DOHH2 (cell line): ENCODE results near the gene FASTKD1.

Source experiments
- CTCF ChIP-seq: fragments of 200-600 bp; sonication (generic); IDR thresholded peaks from one replicate; pipeline ENCODE4 v1.5.1; 2014; ENCODE audit warnings: antibody characterized with exemption, mild to moderate bottlenecking, low read depth, low read length; ENCODE audit not compliant: poor library complexity, severe bottlenecking
- EZH2phosphoT487 ChIP-seq: fragments of 200-600 bp; sonication (generic); IDR thresholded peaks from 2 replicates; pipeline ENCODE4 v1.6.1; 2017; ENCODE audit warnings: borderline replicate concordance, mild to moderate bottlenecking, antibody characterized with exemption, low read length, moderate library complexity, mixed read lengths

DNA sequence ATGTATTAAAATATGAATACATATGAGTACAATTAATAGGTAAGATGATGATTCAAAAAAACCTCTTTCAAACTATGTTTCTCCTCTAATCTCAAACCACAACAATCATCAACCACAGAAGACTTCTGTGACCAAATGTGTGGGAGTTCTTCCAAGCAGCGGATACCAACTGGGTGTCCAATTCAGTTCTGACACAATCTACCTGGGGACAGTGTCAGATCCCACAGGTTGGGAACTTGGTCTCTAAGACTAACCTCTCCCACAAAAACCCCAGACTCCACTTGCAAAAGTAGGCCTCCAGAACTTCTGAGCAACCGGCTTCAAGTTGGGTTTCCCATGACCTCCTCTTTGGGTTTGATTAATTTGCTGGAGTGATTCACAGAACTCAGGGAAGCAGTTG, 26.9 kb downstream of the FASTKD1 start:
- TF ChIP-seq CTCF (no peak), EZH2phosphoT487 (no peak)
